GM12878 (cell line): Measurements from ENCODE around the gene IRF4.

Source experiments
- EGR1 ChIP-seq, 2 experiments: IDR thresholded peaks; 1 replicate in 1 of 2; 2 replicates in 1 of 2; pipeline ENCODE4 v1.6.1; 2011 to 2012; ENCODE audit warnings: low read depth in 2 of 2, low read length in 2 of 2, borderline replicate concordance in 1 of 2, mild to moderate bottlenecking in 1 of 2, moderate library complexity in 1 of 2
- RAD21 ChIP-seq: IDR thresholded peaks from 2 replicates; pipeline ENCODE4 v1.6.1; 2011; ENCODE audit warnings: mild to moderate bottlenecking, low read depth, low read length, moderate library complexity; ENCODE audit not compliant: insufficient read depth
- SIX5 ChIP-seq: IDR thresholded peaks from 2 replicates; pipeline ENCODE4 v1.6.1; 2011; ENCODE audit warnings: mild to moderate bottlenecking, low read depth, low read length, moderate library complexity; ENCODE audit not compliant: severe bottlenecking
- YY1 ChIP-seq: IDR thresholded peaks from 2 replicates; pipeline ENCODE4 v1.6.1; 2011; ENCODE audit warnings: low read depth, mild to moderate bottlenecking, low read length

DNA sequence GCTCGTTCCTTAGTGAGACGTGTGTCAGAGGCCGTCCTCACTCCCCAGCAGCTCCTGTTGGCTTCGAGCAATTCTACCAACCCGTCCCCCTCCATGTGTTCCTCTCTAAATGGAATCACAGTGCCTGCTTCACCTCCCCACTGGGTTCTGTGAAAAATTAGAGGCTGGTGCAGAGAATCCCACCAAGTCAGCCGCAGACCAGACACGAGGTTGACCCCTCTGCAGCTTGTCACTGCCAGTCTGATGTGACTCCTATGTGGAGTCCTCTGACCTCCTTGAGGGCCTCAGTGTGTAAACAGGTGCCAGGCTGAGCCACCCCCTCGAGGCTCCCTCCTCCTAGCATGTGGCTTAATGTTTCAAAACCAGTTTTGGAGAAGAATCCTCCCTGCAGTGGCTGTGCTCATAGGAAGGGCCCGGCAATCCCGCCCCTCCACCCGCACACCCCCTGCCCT, 12.6 kb upstream of the IRF4 start:
- no peak for TF ChIP-seq EGR1 (IDR thresholded peaks at IDR 0.05; ENCODE audit: borderline replicate concordance in 1 of 2, low read depth in 2 of 2, low read length in 2 of 2)
- TF ChIP-seq SIX5, result no peak
- TF ChIP-seq RAD21, result no peak
- no peak for TF ChIP-seq YY1
